K562 (cell line): ENCODE data around the gene FEV. TPM values are rescaled to one million over a fixed set of nuclear protein-coding genes. Genes with fewer than 3 reads are reported as not detected.

Experiments
- AFF1 ChIP-seq, 2 experiments: fragments of 450-650 bp; IDR thresholded peaks; 2 replicates each; pipeline ENCODE4 v1.6.1; 2018; ENCODE audit warnings: mild to moderate bottlenecking in 2 of 2, low read depth in 1 of 2; ENCODE audit not compliant: partially characterized antibody in 2 of 2
- CAMTA2 ChIP-seq: fragments of 250-450 bp; sonication (Bioruptor Pico); conservative IDR thresholded peaks from 2 replicates; pipeline ENCODE4 v1.5.1; 2022
- ELF1 ChIP-seq: fragments of 200-800 bp; sonication (Bioruptor generic); IDR thresholded peaks from 2 replicates; pipeline ENCODE4 v1.6.1; 2016; ENCODE audit warnings: missing genetic modification characterization, missing compliant biosample characterization
- ETS2 ChIP-seq: IDR thresholded peaks from 2 replicates; pipeline ENCODE4 v1.6.1; 2016; ENCODE audit warnings: borderline replicate concordance, missing genetic modification characterization, mild to moderate bottlenecking, moderate library complexity, missing compliant biosample characterization; ENCODE audit not compliant: poor library complexity, severe bottlenecking
- GATAD2B ChIP-seq: fragments of 450-650 bp; IDR thresholded peaks from 2 replicates; pipeline ENCODE4 v1.6.1; 2017; ENCODE audit warnings: mild to moderate bottlenecking, borderline replicate concordance
- JUND ChIP-seq, 2 experiments: IDR thresholded peaks; 2 replicates in 1 of 2; 3 replicates in 1 of 2; pipeline ENCODE4 v1.6.1; 2011; ENCODE audit warnings: borderline replicate concordance in 2 of 2, low read depth in 2 of 2, low read length in 2 of 2, improper control_type of control experiment in 1 of 2, missing biosample characterization in 1 of 2, missing genetic modification characterization in 1 of 2, missing genetic modification reagents in 1 of 2
- KLF10 ChIP-seq: fragments of 250-450 bp; sonication (Bioruptor Pico); IDR thresholded peaks from 2 replicates; pipeline ENCODE4 v1.6.1; 2021; ENCODE audit warnings: matching md5 sums
- MXD1 ChIP-seq: fragments of 250-450 bp; sonication (Bioruptor Pico); IDR thresholded peaks from 2 replicates; pipeline ENCODE4 v1.8.0; 2021; ENCODE audit warnings: borderline replicate concordance, mild to moderate bottlenecking, moderate library complexity; ENCODE audit not compliant: poor library complexity, severe bottlenecking
- POLR2H ChIP-seq: IDR thresholded peaks from 2 replicates; pipeline ENCODE4 v1.6.1; 2016; ENCODE audit warnings: missing genetic modification characterization, low read depth, mild to moderate bottlenecking, control low read depth, missing compliant biosample characterization, moderate library complexity
- RBM34 ChIP-seq: fragments of 200-400 bp; formaldehyde crosslinking; IDR thresholded peaks from 2 replicates; pipeline ENCODE4 v1.6.1; 2018; ENCODE audit warnings: low read length, borderline replicate concordance; ENCODE audit not compliant: insufficient read depth
- SIX5 ChIP-seq, 2 experiments: IDR thresholded peaks; 2 replicates each; pipeline ENCODE4 v1.6.1; 2011; ENCODE audit warnings: low read length in 2 of 2, borderline replicate concordance in 1 of 2, low read depth in 1 of 2, mild to moderate bottlenecking in 1 of 2, moderate library complexity in 1 of 2; ENCODE audit not compliant: insufficient read depth in 1 of 2
- TRIM24 ChIP-seq, 2 experiments: fragments of 450-650 bp; IDR thresholded peaks; 2 replicates each; pipeline ENCODE4 v1.6.1; 2016
- VEZF1 ChIP-seq: fragments of 200-800 bp; sonication (Bioruptor generic); IDR thresholded peaks from 2 replicates; pipeline ENCODE4 v1.6.1; 2017; ENCODE audit warnings: missing genetic modification characterization, missing compliant biosample characterization
- ZFP30 ChIP-seq: fragments of 250-450 bp; sonication (Bioruptor Pico); IDR thresholded peaks from 2 replicates; pipeline ENCODE4 v1.8.0; 2022; ENCODE audit warnings: moderate library complexity, mild to moderate bottlenecking, inconsistent platforms, borderline replicate concordance
- ZHX1 ChIP-seq: fragments of 150-350 bp; conservative IDR thresholded peaks from 2 replicates; pipeline ENCODE4 v1.6.1; 2014; ENCODE audit warnings: low read length
- ZNF586 ChIP-seq: fragments of 450-650 bp; formaldehyde crosslinking; conservative IDR thresholded peaks from 2 replicates; pipeline ENCODE4 v1.4.0; 2020; ENCODE audit warnings: mild to moderate bottlenecking, moderate library complexity
- polyA plus RNA-seq, 8 experiments: library from polyadenylated mRNA; depleted of rRNA in 4 of 8; stranded (reverse) in 5 of 8; unstranded in 3 of 8; fragments of >200 nt; fragmentation: Nextera tagmentation in 2 of 8; fragmentation: Illumina TruSeq in 1 of 8; extraction: Ambion mirVana in 2 of 8; extraction: Trizol in 1 of 8; gene quantifications; 2 replicates each; pipeline versions ENCODE4 v1.2.1 to v1.2.3, GENCODE V29; 2011 to 2014; ENCODE audit warnings: inconsistent platforms in 1 of 8, missing spikeins in 1 of 8
- total RNA-seq, 7 experiments: library from RNA; depleted of rRNA in 6 of 7; stranded (reverse); fragments of >200 nt in 6 of 7; fragmentation: Illumina TruSeq in 2 of 7; extraction: Trizol in 2 of 7; gene quantifications; 2 replicates each; pipeline versions ENCODE4 v1.2.1 to v1.2.3, GENCODE V29; 2011 to 2021; ENCODE audit warnings: low replicate concordance in 1 of 7

FEV gene
- total and polyA plus RNA-seq, 9 of the 15 experiments (the other 6 are each of a cell fraction or from before 2014, with no cell fraction given): 0.08 to 1.6 (median 0.62) TPM; not detected in 1

GRCh38 chr2:218961651-218962570 is 23.1 kb downstream of the FEV start (continued):
- TF ChIP-seq RBM34: no peak
- TF ChIP-seq ETS2 (tag): no peak
- no peak for TF ChIP-seq JUND (IDR thresholded peaks at IDR 0.05; ENCODE audit: borderline replicate concordance, low read depth, low read length)
- TF ChIP-seq JUND (tag; IDR thresholded peaks at IDR 0.05; ENCODE audit: borderline replicate concordance, low read depth, low read length): no peak
- TF ChIP-seq VEZF1 (CRISPR knock-in tag): peak; percentile 86
- TF ChIP-seq ELF1 (tag): no peak
- TF ChIP-seq ZNF586 (CRISPR knock-in tag): no peak
- TF ChIP-seq GATAD2B: no peak
- no peak for TF ChIP-seq MXD1 (CRISPR knock-in tag)
- TF ChIP-seq POLR2H: no peak
- no peak for TF ChIP-seq ZFP30 (CRISPR knock-in tag)
- TF ChIP-seq CAMTA2 (CRISPR knock-in tag): no peak
- TF ChIP-seq ZHX1: no peak
- no peak for TF ChIP-seq TRIM24 (IDR thresholded peaks at IDR 0.05)
- TF ChIP-seq KLF10: no peak
- TF ChIP-seq AFF1 (IDR thresholded peaks at IDR 0.05; ENCODE audit: low read depth in 1 of 2, partially characterized antibody in 2 of 2): peak in 1 of 2 experiments; percentile 55
- no peak for TF ChIP-seq SIX5 (IDR thresholded peaks at IDR 0.05; ENCODE audit: borderline replicate concordance in 1 of 2, insufficient read depth in 1 of 2, low read depth in 1 of 2, low read length in 2 of 2)
